ENCODE data around the gene DHRS7B. TPM values are rescaled to one million over a fixed set of nuclear protein-coding genes. Genes with fewer than 3 reads are reported as not detected.

The DHRS7B gene
- total and polyA plus RNA-seq, 9 of the 15 experiments (the other 6 are each of a cell fraction or from before 2014, with no cell fraction given): 8.0 to 30.7 (median 14.8) TPM

DNA sequence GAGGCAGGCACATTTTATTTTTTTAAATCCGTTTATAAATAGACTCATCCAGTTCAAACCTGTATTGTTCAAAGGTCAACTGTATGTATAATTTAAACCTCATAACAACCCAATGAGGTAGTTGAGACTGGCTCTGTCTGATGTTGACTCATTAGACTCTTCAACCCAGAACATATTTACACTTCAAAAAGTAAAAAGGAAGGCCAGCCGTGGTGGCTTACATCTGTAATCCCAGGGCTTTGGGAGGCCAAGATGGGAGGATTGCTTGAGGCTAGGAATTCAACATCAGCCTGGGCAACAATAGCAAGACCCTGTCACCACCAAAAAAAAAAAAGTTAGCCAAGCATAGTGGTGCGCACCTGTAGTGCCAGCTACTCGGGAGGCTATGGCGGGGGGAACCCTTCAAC, 32.5 kb upstream of the DHRS7B start:
- ChIA-PET CTCF (ENCODE audit: low intra/inter-chr PET ratio) (no interaction called here), POLR2A (interaction anchor here (0.7 kb wide), 1 partner anchor 24 kb away, joined by 3 read pairs; no protein-coding TSS in a partner anchor)
- WGBS (ENCODE audit: insufficient coverage, low coverage, missing lambda C conversion rate): 28% methylated on average over 5 of the region's 5 CpGs
- FAIRE-seq (no peak), ATAC-seq (no peak), DNase-seq (ENCODE audit: extremely low read depth in 1 of 4, low spot score in 3 of 4) (no peak)
- Histone ChIP-seq H3K4me1 (replicated peaks in 1 of 2; ENCODE audit: control insufficient read depth in 2 of 2, insufficient read depth in 2 of 2, low read length in 2 of 2) (no peaks in the 10 kb centered on the region; a peak in 1 of 5 replicates), H4K20me1 (replicated peaks; ENCODE audit: control insufficient read depth, insufficient read depth, low read length) (no peaks in the 10 kb centered on the region), H3K27me3 (ENCODE audit: control insufficient read depth in 2 of 2, insufficient read depth in 2 of 2, low read length in 2 of 2) (no peaks in the 10 kb centered on the region), H2AFZ (ENCODE audit: low read depth, low read length) (no peak overlapping the region), H3K79me2 (ENCODE audit: control insufficient read depth, insufficient read depth, low read length) (no peaks in the 10 kb centered on the region), H3K9me1 (ENCODE audit: control insufficient read depth, insufficient read depth, low read length) (no peaks in the 10 kb centered on the region), H3K36me3 (ENCODE audit: control insufficient read depth, insufficient read depth, low read length) (no peaks in the 10 kb centered on the region), H3K4me2 (ENCODE audit: insufficient read depth, low read length) (no peak overlapping the region), H3K4me3 (no peak overlapping the region), H3K27ac (ENCODE audit: extremely low read depth, low read depth, low read length) (no peak overlapping the region), H3K9ac (ENCODE audit: insufficient read depth in 1 of 2, low read depth in 2 of 2, low read length in 2 of 2) (no peak overlapping the region), H3K9me3 (replicated peaks; ENCODE audit: control insufficient read depth, insufficient read depth, low read depth, low read length) (no peaks in the 10 kb centered on the region)
- intact Hi-C loops (cut with micrococcal nuclease) (no loop called here), in situ Hi-C loops (cut with MboI) (no loop called here)
- no TSS peak for BruUV-seq (replicated peaks)
- TF ChIP-seq, protein P1, sequence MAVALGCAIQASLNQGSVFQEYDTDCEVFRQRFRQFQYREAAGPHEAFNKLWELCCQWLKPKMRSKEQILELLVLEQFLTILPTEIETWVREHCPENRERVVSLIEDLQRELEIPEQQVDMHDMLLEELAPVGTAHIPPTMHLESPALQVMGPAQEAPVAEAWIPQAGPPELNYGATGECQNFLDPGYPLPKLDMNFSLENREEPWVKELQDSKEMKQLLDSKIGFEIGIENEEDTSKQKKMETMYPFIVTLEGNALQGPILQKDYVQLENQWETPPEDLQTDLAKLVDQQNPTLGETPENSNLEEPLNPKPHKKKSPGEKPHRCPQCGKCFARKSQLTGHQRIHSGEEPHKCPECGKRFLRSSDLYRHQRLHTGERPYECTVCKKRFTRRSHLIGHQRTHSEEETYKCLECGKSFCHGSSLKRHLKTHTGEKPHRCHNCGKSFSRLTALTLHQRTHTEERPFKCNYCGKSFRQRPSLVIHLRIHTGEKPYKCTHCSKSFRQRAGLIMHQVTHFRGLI (CRISPR knock-in tag; IDR thresholded peaks at IDR 0.05): no peak
- no peak for TF ChIP-seq TRIM24 (IDR thresholded peaks at IDR 0.05)
- TF ChIP-seq, protein P2, sequence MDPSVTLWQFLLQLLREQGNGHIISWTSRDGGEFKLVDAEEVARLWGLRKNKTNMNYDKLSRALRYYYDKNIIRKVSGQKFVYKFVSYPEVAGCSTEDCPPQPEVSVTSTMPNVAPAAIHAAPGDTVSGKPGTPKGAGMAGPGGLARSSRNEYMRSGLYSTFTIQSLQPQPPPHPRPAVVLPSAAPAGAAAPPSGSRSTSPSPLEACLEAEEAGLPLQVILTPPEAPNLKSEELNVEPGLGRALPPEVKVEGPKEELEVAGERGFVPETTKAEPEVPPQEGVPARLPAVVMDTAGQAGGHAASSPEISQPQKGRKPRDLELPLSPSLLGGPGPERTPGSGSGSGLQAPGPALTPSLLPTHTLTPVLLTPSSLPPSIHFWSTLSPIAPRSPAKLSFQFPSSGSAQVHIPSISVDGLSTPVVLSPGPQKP (CRISPR knock-in tag; IDR thresholded peaks at IDR 0.05): no peak
- no peak for TF ChIP-seq CBX1 (IDR thresholded peaks at IDR 0.05; ENCODE audit: low read depth)
- TF ChIP-seq ZNF586 (CRISPR knock-in tag; conservative IDR thresholded peaks at IDR 0.05): no peak
- TF ChIP-seq TSC22D4 (tag; IDR thresholded peaks at IDR 0.05): no peak
- TF ChIP-seq ILK (tag; IDR thresholded peaks at IDR 0.05; ENCODE audit: borderline replicate concordance, low read depth): no peak
